Fibroblast of lung (primary cell): ENCODE measurements around the gene ODF2.

Source experiments
- EZH2 ChIP-seq: IDR thresholded peaks from 2 replicates; pipeline ENCODE4 v1.5.1; 2012; ENCODE audit warnings: low read length, control low read depth, mild to moderate bottlenecking; ENCODE audit errors: missing control alignments
- TF ChIP-seq, protein P1 (sequence below), 2 donors: IDR thresholded peaks in 1 of 2; conservative IDR thresholded peaks in 1 of 2; 1 replicate in 1 of 2; 2 replicates in 1 of 2; pipeline ENCODE4 v1.5.1; 2011 to 2012; ENCODE audit warnings: low read length in 2 of 2, control low read depth in 1 of 2, inconsistent platforms in 1 of 2, low read depth in 1 of 2, mild to moderate bottlenecking in 1 of 2

DNA sequence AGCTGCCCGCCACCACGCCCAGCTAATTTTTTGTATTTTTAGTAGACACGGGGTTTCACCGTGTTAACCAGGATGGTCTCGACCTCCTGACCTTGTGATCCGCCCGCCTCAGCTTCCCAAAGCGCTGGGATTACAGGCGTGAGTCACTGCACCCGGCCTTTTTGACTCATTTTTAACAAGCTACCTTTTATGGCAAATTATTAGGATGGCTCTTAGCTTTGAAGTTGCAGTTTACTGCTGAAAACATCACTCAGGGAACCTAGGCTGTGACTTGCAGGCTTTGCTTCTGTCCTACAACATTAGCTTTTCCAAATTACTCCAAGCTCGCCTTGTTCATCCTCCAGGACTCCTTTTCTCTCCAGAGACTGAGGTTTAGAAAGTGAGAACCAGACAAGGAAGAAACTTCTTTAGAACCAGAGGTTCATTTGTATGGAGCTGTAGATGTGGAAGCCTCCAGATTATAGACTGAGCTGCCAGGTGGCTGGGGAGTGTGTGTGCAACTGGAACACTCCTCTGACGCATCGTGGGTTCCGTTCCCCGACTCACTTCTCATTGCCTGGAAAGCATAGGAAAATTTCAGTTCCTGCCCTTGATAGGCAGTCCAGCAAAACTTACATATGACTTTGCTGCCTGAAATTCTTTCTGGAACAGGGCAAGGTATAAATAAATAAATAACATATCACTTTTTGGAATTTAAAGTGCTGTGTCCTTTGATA, 72.8 kb downstream of the ODF2 start:
- TF ChIP-seq, protein P1, sequence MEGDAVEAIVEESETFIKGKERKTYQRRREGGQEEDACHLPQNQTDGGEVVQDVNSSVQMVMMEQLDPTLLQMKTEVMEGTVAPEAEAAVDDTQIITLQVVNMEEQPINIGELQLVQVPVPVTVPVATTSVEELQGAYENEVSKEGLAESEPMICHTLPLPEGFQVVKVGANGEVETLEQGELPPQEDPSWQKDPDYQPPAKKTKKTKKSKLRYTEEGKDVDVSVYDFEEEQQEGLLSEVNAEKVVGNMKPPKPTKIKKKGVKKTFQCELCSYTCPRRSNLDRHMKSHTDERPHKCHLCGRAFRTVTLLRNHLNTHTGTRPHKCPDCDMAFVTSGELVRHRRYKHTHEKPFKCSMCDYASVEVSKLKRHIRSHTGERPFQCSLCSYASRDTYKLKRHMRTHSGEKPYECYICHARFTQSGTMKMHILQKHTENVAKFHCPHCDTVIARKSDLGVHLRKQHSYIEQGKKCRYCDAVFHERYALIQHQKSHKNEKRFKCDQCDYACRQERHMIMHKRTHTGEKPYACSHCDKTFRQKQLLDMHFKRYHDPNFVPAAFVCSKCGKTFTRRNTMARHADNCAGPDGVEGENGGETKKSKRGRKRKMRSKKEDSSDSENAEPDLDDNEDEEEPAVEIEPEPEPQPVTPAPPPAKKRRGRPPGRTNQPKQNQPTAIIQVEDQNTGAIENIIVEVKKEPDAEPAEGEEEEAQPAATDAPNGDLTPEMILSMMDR (conservative IDR thresholded peaks at IDR 0.05 in 1 of 2, IDR thresholded peaks at IDR 0.05 in 1 of 2; ENCODE audit: low read depth in 1 of 2, low read length in 2 of 2) = no peak
- TF ChIP-seq EZH2 = no peak
